ENCODE data around the gene PLA2G6. TPM values are rescaled to one million over a fixed set of nuclear protein-coding genes. Genes with fewer than 3 reads are reported as not detected.

The PLA2G6 gene
- total and polyA plus RNA-seq, 2 of the 13 experiments (the other 11 are each of a cell fraction or from before 2014, with no cell fraction given), result 4.8 to 11.5 TPM

DNA sequence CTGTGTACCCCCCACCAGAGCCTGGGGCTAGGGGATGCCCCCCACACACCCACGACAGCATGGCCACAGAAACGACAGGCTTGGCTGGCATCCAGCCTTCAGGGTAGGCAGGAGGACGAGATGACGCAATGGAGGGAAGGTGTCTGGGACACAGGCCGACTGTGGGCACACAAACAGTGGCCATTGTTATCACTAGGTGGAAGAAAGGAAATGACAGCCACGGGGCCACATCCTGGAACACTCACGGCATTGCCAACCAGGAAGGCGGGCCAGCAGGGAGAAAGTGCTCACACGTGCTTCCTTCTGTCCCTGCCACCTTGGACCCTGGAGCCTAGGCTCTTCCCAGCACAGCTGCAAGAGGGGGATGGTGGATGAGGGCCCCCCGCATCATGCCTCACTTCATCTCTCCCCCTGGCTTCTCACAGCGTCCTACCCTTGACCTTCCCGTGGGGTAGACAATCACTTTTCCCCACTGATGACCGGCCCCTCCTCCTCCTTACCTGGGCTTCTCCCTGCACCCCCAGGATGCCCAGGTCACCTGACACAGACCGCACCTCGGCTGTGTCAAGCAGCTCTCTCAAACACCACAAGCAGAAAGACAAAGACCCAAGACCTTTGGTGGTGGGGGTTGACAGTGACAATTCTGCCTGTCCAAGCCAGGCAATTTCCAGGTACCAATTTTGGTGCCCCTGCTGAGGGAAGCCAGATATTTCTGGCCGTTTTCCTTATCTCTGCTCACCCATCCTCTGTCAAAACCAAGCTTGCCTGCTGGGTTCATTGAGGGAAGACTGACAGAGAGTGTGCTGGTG lies 8.6 kb downstream of the PLA2G6 start (continued):
- TF ChIP-seq ZNF282 (IDR thresholded peaks at IDR 0.05; ENCODE audit: partially characterized antibody) (no peak), SRY (CRISPR knock-in tag; IDR thresholded peaks at IDR 0.05) (no peak), ZNF629 (CRISPR knock-in tag; conservative IDR thresholded peaks at IDR 0.05) (no peak), RFX1 (IDR thresholded peaks at IDR 0.05) (no peak), ZNF484 (CRISPR knock-in tag; IDR thresholded peaks at IDR 0.05; ENCODE audit: borderline replicate concordance, low read depth) (no peak), PHF20 (CRISPR knock-in tag; IDR thresholded peaks at IDR 0.05) (no peak), FOXK1 (CRISPR knock-in tag; IDR thresholded peaks at IDR 0.05; ENCODE audit: borderline replicate concordance, low read depth) (no peak), REXO4 (CRISPR knock-in tag; IDR thresholded peaks at IDR 0.05; ENCODE audit: borderline replicate concordance) (no peak), ZNF883 (CRISPR knock-in tag; IDR thresholded peaks at IDR 0.05; ENCODE audit: not compliant biosample characterization) (no peak), ZNF816 (CRISPR knock-in tag; IDR thresholded peaks at IDR 0.05; ENCODE audit: borderline replicate concordance) (no peak), SCMH1 (CRISPR knock-in tag; IDR thresholded peaks at IDR 0.05; ENCODE audit: borderline replicate concordance) (no peak), FOSL2 (CRISPR knock-in tag; IDR thresholded peaks at IDR 0.05) (peak; percentile 79), SOX5 (CRISPR knock-in tag; IDR thresholded peaks at IDR 0.05; ENCODE audit: borderline replicate concordance) (peak; percentile 94), GTF2F1 (IDR thresholded peaks at IDR 0.05; ENCODE audit: low read length) (no peak), XRCC5 (optimal IDR thresholded peaks at IDR 0.05; ENCODE audit: low read length) (peak; percentile 45), SRF (IDR thresholded peaks at IDR 0.05; ENCODE audit: low read depth, low read length) (no peak), RBM22 (optimal IDR thresholded peaks at IDR 0.05; ENCODE audit: low read length) (no peak), KDM1A (CRISPR knock-in tag; IDR thresholded peaks at IDR 0.05) (no peak)
- TF ChIP-seq, protein P1, sequence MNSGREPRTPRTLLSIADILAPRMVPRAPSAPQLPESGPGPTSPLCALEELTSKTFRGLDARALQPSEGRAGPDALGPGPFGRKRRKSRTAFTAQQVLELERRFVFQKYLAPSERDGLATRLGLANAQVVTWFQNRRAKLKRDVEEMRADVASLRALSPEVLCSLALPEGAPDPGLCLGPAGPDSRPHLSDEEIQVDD (CRISPR knock-in tag; IDR thresholded peaks at IDR 0.05; ENCODE audit: borderline replicate concordance), result no peak
- TF ChIP-seq, protein P2, sequence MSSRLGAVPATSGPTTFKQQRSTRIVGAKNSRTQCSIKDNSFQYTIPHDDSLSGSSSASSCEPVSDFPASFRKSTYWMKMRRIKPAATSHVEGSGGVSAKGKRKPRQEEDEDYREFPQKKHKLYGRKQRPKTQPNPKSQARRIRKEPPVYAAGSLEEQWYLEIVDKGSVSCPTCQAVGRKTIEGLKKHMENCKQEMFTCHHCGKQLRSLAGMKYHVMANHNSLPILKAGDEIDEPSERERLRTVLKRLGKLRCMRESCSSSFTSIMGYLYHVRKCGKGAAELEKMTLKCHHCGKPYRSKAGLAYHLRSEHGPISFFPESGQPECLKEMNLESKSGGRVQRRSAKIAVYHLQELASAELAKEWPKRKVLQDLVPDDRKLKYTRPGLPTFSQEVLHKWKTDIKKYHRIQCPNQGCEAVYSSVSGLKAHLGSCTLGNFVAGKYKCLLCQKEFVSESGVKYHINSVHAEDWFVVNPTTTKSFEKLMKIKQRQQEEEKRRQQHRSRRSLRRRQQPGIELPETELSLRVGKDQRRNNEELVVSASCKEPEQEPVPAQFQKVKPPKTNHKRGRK (CRISPR knock-in tag; IDR thresholded peaks at IDR 0.05), result no peak
- TF ChIP-seq, protein P3, sequence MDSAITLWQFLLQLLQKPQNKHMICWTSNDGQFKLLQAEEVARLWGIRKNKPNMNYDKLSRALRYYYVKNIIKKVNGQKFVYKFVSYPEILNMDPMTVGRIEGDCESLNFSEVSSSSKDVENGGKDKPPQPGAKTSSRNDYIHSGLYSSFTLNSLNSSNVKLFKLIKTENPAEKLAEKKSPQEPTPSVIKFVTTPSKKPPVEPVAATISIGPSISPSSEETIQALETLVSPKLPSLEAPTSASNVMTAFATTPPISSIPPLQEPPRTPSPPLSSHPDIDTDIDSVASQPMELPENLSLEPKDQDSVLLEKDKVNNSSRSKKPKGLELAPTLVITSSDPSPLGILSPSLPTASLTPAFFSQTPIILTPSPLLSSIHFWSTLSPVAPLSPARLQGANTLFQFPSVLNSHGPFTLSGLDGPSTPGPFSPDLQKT (CRISPR knock-in tag; IDR thresholded peaks at IDR 0.05; ENCODE audit: borderline replicate concordance), result no peak
- TF ChIP-seq, protein P4, sequence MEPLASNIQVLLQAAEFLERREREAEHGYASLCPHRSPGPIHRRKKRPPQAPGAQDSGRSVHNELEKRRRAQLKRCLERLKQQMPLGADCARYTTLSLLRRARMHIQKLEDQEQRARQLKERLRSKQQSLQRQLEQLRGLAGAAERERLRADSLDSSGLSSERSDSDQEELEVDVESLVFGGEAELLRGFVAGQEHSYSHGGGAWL (CRISPR knock-in tag; IDR thresholded peaks at IDR 0.05), result no peak
- TF ChIP-seq, protein P5, sequence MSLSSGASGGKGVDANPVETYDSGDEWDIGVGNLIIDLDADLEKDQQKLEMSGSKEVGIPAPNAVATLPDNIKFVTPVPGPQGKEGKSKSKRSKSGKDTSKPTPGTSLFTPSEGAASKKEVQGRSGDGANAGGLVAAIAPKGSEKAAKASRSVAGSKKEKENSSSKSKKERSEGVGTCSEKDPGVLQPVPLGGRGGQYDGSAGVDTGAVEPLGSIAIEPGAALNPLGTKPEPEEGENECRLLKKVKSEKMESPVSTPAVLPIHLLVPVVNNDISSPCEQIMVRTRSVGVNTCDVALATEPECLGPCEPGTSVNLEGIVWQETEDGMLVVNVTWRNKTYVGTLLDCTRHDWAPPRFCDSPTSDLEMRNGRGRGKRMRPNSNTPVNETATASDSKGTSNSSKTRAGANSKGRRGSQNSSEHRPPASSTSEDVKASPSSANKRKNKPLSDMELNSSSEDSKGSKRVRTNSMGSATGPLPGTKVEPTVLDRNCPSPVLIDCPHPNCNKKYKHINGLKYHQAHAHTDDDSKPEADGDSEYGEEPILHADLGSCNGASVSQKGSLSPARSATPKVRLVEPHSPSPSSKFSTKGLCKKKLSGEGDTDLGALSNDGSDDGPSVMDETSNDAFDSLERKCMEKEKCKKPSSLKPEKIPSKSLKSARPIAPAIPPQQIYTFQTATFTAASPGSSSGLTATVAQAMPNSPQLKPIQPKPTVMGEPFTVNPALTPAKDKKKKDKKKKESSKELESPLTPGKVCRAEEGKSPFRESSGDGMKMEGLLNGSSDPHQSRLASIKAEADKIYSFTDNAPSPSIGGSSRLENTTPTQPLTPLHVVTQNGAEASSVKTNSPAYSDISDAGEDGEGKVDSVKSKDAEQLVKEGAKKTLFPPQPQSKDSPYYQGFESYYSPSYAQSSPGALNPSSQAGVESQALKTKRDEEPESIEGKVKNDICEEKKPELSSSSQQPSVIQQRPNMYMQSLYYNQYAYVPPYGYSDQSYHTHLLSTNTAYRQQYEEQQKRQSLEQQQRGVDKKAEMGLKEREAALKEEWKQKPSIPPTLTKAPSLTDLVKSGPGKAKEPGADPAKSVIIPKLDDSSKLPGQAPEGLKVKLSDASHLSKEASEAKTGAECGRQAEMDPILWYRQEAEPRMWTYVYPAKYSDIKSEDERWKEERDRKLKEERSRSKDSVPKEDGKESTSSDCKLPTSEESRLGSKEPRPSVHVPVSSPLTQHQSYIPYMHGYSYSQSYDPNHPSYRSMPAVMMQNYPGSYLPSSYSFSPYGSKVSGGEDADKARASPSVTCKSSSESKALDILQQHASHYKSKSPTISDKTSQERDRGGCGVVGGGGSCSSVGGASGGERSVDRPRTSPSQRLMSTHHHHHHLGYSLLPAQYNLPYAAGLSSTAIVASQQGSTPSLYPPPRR (CRISPR knock-in tag; IDR thresholded peaks at IDR 0.05; ENCODE audit: borderline replicate concordance), result no peak
